IMR-90 (cell line): ENCODE data around the gene PDE4A. TPM values are rescaled to one million over a fixed set of nuclear protein-coding genes. Genes with fewer than 3 reads are reported as not detected.

Source experiments
- ATAC-seq: fragments of 200-7000 bp; cut with Tn5 transposase; 2 replicates; pipeline ENCODE4 v1.9.1; 2020; ENCODE audit warnings: low read depth, mild to moderate bottlenecking, moderate library complexity
- BruUV-seq: library from RNA; stranded (reverse); fragments of 400-500 nt; replicated peaks from 2 replicates; lab custom pipeline; 2021; lab: Mats Ljungman, UMichigan
- CTCF ChIA-PET: fragments of 300-600 bp; formaldehyde crosslinking; extraction: SDS; loops from one replicate; lab custom pipeline; 2021; ENCODE audit warnings: antibody characterized with exemption; lab: Yijun Ruan, JAX
- POLR2A ChIA-PET: fragments of 300-600 bp; sonication (Branson Sonifier 250); formaldehyde crosslinking; loops from one replicate; lab custom pipeline; 2022; ENCODE audit warnings: antibody characterized with exemption; ENCODE audit not compliant: unreplicated experiment; lab: Charles Lee
- DNase-seq: peaks from one replicate; pipeline ENCODE4 v3.0.0; 2013
- H2AFZ ChIP-seq: replicated peaks from 2 replicates; pipeline ENCODE3; 2013; ENCODE audit warnings: low read length, mild to moderate bottlenecking; ENCODE audit not compliant: poor library complexity
- H2AK5ac ChIP-seq: 2 replicates; pipeline ENCODE4 v1.6.1; 2013; ENCODE audit warnings: low read depth, low read length, inconsistent platforms
- H2AK9ac ChIP-seq: replicated peaks from 2 replicates; pipeline ENCODE3; 2013; ENCODE audit warnings: mild to moderate bottlenecking, low read depth, low read length, moderate library complexity; ENCODE audit not compliant: poor library complexity
- H2BK120ac ChIP-seq: 2 replicates; pipeline ENCODE4 v1.6.1; 2013; ENCODE audit warnings: low read depth, low read length, inconsistent platforms
- H2BK15ac ChIP-seq: 3 replicates; pipeline ENCODE4 v1.6.1; 2013; ENCODE audit warnings: low read depth, low read length, inconsistent platforms
- H2BK20ac ChIP-seq: 2 replicates; pipeline ENCODE4 v1.6.1; 2013; ENCODE audit warnings: low read depth, mild to moderate bottlenecking, inconsistent platforms, low read length, moderate library complexity
- H2BK5ac ChIP-seq: 2 replicates; pipeline ENCODE4 v1.6.1; 2013; ENCODE audit warnings: mild to moderate bottlenecking, low read depth, low read length, inconsistent platforms; ENCODE audit not compliant: poor library complexity, severe bottlenecking
- H3K14ac ChIP-seq: replicated peaks from 2 replicates; pipeline ENCODE4 v1.6.1; 2013; ENCODE audit warnings: low read depth, low read length, inconsistent platforms
- H3K18ac ChIP-seq: 2 replicates; pipeline ENCODE4 v1.6.1; 2013; ENCODE audit warnings: low read depth, low read length, control low read depth
- H3K23ac ChIP-seq: 2 replicates; pipeline ENCODE4 v1.6.1; 2013; ENCODE audit warnings: low read depth, low read length, inconsistent platforms
- H3K27ac ChIP-seq: 2 replicates; pipeline ENCODE4 v1.5.1; 2013; ENCODE audit warnings: mild to moderate bottlenecking, control low read depth, low read length; ENCODE audit not compliant: insufficient read depth
- H3K27me3 ChIP-seq: 2 replicates; pipeline ENCODE4 v1.6.1; 2013; ENCODE audit warnings: low read length; ENCODE audit not compliant: control insufficient read depth, insufficient read depth
- H3K36me3 ChIP-seq: 2 replicates; pipeline ENCODE4 v1.6.1; 2013; ENCODE audit warnings: low read length, mixed read lengths; ENCODE audit not compliant: control insufficient read depth, insufficient read depth
- H3K4ac ChIP-seq: 2 replicates; pipeline ENCODE4 v1.6.1; 2013; ENCODE audit warnings: low read depth, low read length, inconsistent platforms
- H3K4me1 ChIP-seq: 2 replicates; pipeline ENCODE4 v1.6.1; 2013; ENCODE audit warnings: low read length, mixed read lengths; ENCODE audit not compliant: control insufficient read depth, insufficient read depth
- H3K4me2 ChIP-seq: 2 replicates; pipeline ENCODE4 v1.6.1; 2013; ENCODE audit warnings: low read depth, mild to moderate bottlenecking, control low read depth, low read length, moderate library complexity
- H3K4me3 ChIP-seq: 2 replicates; pipeline ENCODE4 v1.5.1; 2013; ENCODE audit warnings: low read depth, mild to moderate bottlenecking, control low read depth, low read length, moderate library complexity; ENCODE audit not compliant: insufficient read depth
- H3K56ac ChIP-seq: 2 replicates; pipeline ENCODE4 v1.6.1; 2013; ENCODE audit warnings: low read length, inconsistent platforms; ENCODE audit not compliant: insufficient read depth; ENCODE audit errors: extremely low read depth
- H3K79me1 ChIP-seq, 2 experiments: 2 replicates each; pipeline ENCODE4 v1.6.1; 2013; ENCODE audit warnings: low read length in 2 of 2, inconsistent platforms in 1 of 2, low read depth in 1 of 2
- H3K9ac ChIP-seq: 2 replicates; pipeline ENCODE4 v1.6.1; 2013; ENCODE audit warnings: low read depth, low read length, control low read depth
- H3K9me1 ChIP-seq: 2 replicates; pipeline ENCODE4 v1.6.1; 2013; ENCODE audit warnings: low read length, inconsistent platforms; ENCODE audit not compliant: insufficient read depth
- H3K9me3 ChIP-seq: 2 replicates; pipeline ENCODE4 v1.6.1; 2013; ENCODE audit warnings: low read length; ENCODE audit not compliant: control insufficient read depth, insufficient read depth
- H4K20me1 ChIP-seq: 2 replicates; pipeline ENCODE4 v1.6.1; 2013; ENCODE audit warnings: low read length, inconsistent platforms; ENCODE audit not compliant: insufficient read depth
- H4K5ac ChIP-seq: 2 replicates; pipeline ENCODE4 v1.6.1; 2013; ENCODE audit warnings: mild to moderate bottlenecking, low read depth, low read length, control low read depth
- H4K8ac ChIP-seq, 2 experiments: 2 replicates each; pipeline ENCODE4 v1.6.1; 2013; ENCODE audit warnings: low read depth in 2 of 2, low read length in 2 of 2, control low read depth in 1 of 2, inconsistent platforms in 1 of 2
- H4K91ac ChIP-seq: 2 replicates; pipeline ENCODE4 v1.6.1; 2013; ENCODE audit warnings: low read depth, low read length, inconsistent platforms; ENCODE audit not compliant: insufficient read depth
- BHLHE40 ChIP-seq: fragments of 150-350 bp; IDR thresholded peaks from 2 replicates; pipeline ENCODE4 v1.6.1; 2016; ENCODE audit warnings: mild to moderate bottlenecking, low read depth, low read length
- CHD1 ChIP-seq: IDR thresholded peaks from 2 replicates; pipeline ENCODE4 v1.6.1; 2012; ENCODE audit warnings: low read depth, low read length, improper control_type of control experiment
- ELK1 ChIP-seq: fragments of 150-350 bp; IDR thresholded peaks from 2 replicates; pipeline ENCODE4 v1.6.1; 2016; ENCODE audit warnings: low read depth, mild to moderate bottlenecking, low read length, moderate library complexity, borderline replicate concordance
- FOS ChIP-seq: fragments of 150-350 bp; IDR thresholded peaks from 2 replicates; pipeline ENCODE4 v1.6.1; 2016; ENCODE audit warnings: low read depth, low read length
- MXI1 ChIP-seq: IDR thresholded peaks from 2 replicates; pipeline ENCODE4 v1.6.1; 2012; ENCODE audit warnings: low read depth, mild to moderate bottlenecking, low read length, moderate library complexity, borderline replicate concordance
- POLR2A ChIP-seq: IDR thresholded peaks from 2 replicates; pipeline ENCODE4 v1.6.1; 2012; ENCODE audit warnings: mild to moderate bottlenecking, low read depth, low read length
- RCOR1 ChIP-seq: IDR thresholded peaks from 2 replicates; pipeline ENCODE4 v1.6.1; 2012; ENCODE audit warnings: mild to moderate bottlenecking, low read length, improper control_type of control experiment; ENCODE audit not compliant: insufficient replicate concordance
- RFX5 ChIP-seq: IDR thresholded peaks from 2 replicates; pipeline ENCODE4 v1.8.0; 2012; ENCODE audit warnings: low read depth, mild to moderate bottlenecking, low read length, moderate library complexity
- SMC3 ChIP-seq: fragments of 150-350 bp; IDR thresholded peaks from 2 replicates; pipeline ENCODE4 v1.6.1; 2016; ENCODE audit warnings: low read depth, mild to moderate bottlenecking, antibody characterized with exemption, low read length, moderate library complexity
- WGBS, 2 experiments: methylation state at CpG; one replicate each; pipeline versions ENCODE4 v1.1.5 to v1.1.7; 2013; ENCODE audit warnings: missing lambda C conversion rate in 2 of 2; ENCODE audit not compliant: insufficient read length in 1 of 2; ENCODE audit errors: extremely low coverage in 2 of 2; 5-methylcytosine and 5-hydroxymethylcytosine counted together
- dilution Hi-C: fragments of 300-500 bp; cut with HindIII; formaldehyde crosslinking; loops from one replicate; pipeline ENCODE4 v1.14.3; 2018; ENCODE audit warnings: low sequenced_read_pairs; ENCODE audit not compliant: unreplicated experiment
- in situ Hi-C: fragments of 300-500 bp; cut with MboI; formaldehyde crosslinking; loops from 3 replicates; pipeline ENCODE4 v1.14.3; 2019; ENCODE audit warnings: low sequenced_read_pairs, inconsistent platforms, mixed read lengths
- intact Hi-C: fragments of 100-400 bp; cut with micrococcal nuclease; formaldehyde crosslinking; loops from 2 replicates; pipeline ENCODE4 v1.10.0; 2022
- polyA plus RNA-seq, 3 experiments: library from polyadenylated mRNA; depleted of rRNA; stranded (reverse); fragments of >200 nt; gene quantifications; 2 replicates each; pipeline ENCODE4 v1.2.3, GENCODE V29; 2012; ENCODE audit warnings: low replicate concordance in 1 of 3
- total RNA-seq: library from RNA; depleted of rRNA; stranded (reverse); fragments of >200 nt; gene quantifications from 2 replicates; pipeline ENCODE4 v1.2.3, GENCODE V29; 2012
- TF ChIP-seq, protein P1 (sequence below): fragments of 150-350 bp; IDR thresholded peaks from 2 replicates; pipeline ENCODE4 v1.6.1; 2017; ENCODE audit warnings: mild to moderate bottlenecking, antibody characterized with exemption, low read length, low read depth

The PDE4A gene
- total and polyA plus RNA-seq, 2 of the 4 experiments (the other 2 are of a cell fraction) = 1.8 to 7.0 TPM

- Histone ChIP-seq H3K79me1 (peaks cover 0 to 16% of the 10 kb centered on the region in 2 experiments; a peak in 1 of 4 replicates), H3K56ac (no peak overlapping the region), H4K8ac (no peak overlapping the region), H3K14ac (no peak overlapping the region), H2BK20ac (no peak overlapping the region), H3K4me3 (no peak overlapping the region), H3K27ac (no peak overlapping the region), H2AFZ (no peak overlapping the region), H2BK5ac (no peak overlapping the region), H3K4me1 (no peaks in the 10 kb centered on the region), H3K23ac (no peak overlapping the region), H2AK9ac (no peak overlapping the region), H2AK5ac (no peak overlapping the region), H4K20me1 (no peaks in the 10 kb centered on the region; the same call in 1 of the 2 replicates), H4K5ac (no peak overlapping the region), H3K9me3 (no peaks in the 10 kb centered on the region), H4K91ac (no peak overlapping the region), H3K4me2 (no peak overlapping the region), H3K18ac (no peak overlapping the region), H3K9me1 (peaks cover 5% of the 10 kb centered on the region; the same call in 1 of the 2 replicates), H2BK120ac (no peak overlapping the region), H3K4ac (no peak overlapping the region), H3K27me3 (no peaks in the 10 kb centered on the region), H3K9ac (no peak overlapping the region), H2BK15ac (no peak overlapping the region), H3K36me3 (peaks cover 10% of the 10 kb centered on the region)
- ChIA-PET CTCF (no interaction called here), POLR2A (no interaction called here)
- TF ChIP-seq CHD1 (no peak), RFX5 (no peak), BHLHE40 (no peak), ELK1 (no peak), RCOR1 (no peak), SMC3 (no peak), FOS (no peak), POLR2A (no peak), MXI1 (no peak)
- TF ChIP-seq, protein P1, sequence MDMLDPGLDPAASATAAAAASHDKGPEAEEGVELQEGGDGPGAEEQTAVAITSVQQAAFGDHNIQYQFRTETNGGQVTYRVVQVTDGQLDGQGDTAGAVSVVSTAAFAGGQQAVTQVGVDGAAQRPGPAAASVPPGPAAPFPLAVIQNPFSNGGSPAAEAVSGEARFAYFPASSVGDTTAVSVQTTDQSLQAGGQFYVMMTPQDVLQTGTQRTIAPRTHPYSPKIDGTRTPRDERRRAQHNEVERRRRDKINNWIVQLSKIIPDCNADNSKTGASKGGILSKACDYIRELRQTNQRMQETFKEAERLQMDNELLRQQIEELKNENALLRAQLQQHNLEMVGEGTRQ = no peak
- intact Hi-C loops (no loop called here), in situ Hi-C loops (no loop called here), dilution Hi-C loops (no loop called here)
- 90% methylated on average over 4 of the region's 7 CpGs; no CpG with 5 or more reads in 1 of the 2 experiments for WGBS, 2 experiments
- no TSS peak for BruUV-seq
- DNase-seq (no peak), ATAC-seq (no peak)
Measured at GRCh38 chr19:10449037-10449436, 28.7 kb downstream of the PDE4A start.
